HEK293 (cell line): ENCODE data around the gene TPST1.

ENCODE experiments used
- BCL11A ChIP-seq: fragments of 450-650 bp; formaldehyde crosslinking; IDR thresholded peaks from 2 replicates; pipeline ENCODE4 v1.5.1; 2016; ENCODE audit warnings: low read depth, missing biosample characterization, missing genetic modification characterization
- CTCF ChIP-seq: fragments of 450-650 bp; formaldehyde crosslinking; IDR thresholded peaks from 2 replicates; pipeline ENCODE4 v1.5.1; 2016; ENCODE audit warnings: missing biosample characterization, missing genetic modification characterization
- EGR2 ChIP-seq: fragments of 450-650 bp; formaldehyde crosslinking; IDR thresholded peaks from 2 replicates; pipeline ENCODE4 v1.5.1; 2016; ENCODE audit warnings: low read depth, missing biosample characterization, missing genetic modification characterization
- HIC1 ChIP-seq: fragments of 450-650 bp; formaldehyde crosslinking; IDR thresholded peaks from 2 replicates; pipeline ENCODE4 v1.5.1; 2016; ENCODE audit warnings: missing biosample characterization, missing genetic modification characterization
- HOXA7 ChIP-seq: sonication (generic); formaldehyde crosslinking; IDR thresholded peaks from 2 replicates; pipeline ENCODE4 v1.8.1; 2022; ENCODE audit warnings: missing genetic modification reagents, borderline replicate concordance
- KLF8 ChIP-seq: fragments of 450-650 bp; formaldehyde crosslinking; IDR thresholded peaks from 2 replicates; pipeline ENCODE4 v1.5.1; 2016; ENCODE audit warnings: missing biosample characterization, missing genetic modification characterization
- PBX3 ChIP-seq: sonication (generic); formaldehyde crosslinking; IDR thresholded peaks from 2 replicates; pipeline ENCODE4 v1.8.1; 2022; ENCODE audit warnings: mild to moderate bottlenecking, moderate library complexity, missing genetic modification reagents
- ZBTB21 ChIP-seq: fragments of 450-650 bp; formaldehyde crosslinking; IDR thresholded peaks from 2 replicates; pipeline ENCODE4 v1.5.1; 2017; ENCODE audit warnings: missing biosample characterization, missing genetic modification characterization
- ZNF121 ChIP-seq: fragments of 450-650 bp; formaldehyde crosslinking; IDR thresholded peaks from 2 replicates; pipeline ENCODE4 v1.5.1; 2016; ENCODE audit warnings: missing biosample characterization, missing genetic modification characterization
- ZNF2 ChIP-seq: fragments of 450-650 bp; formaldehyde crosslinking; IDR thresholded peaks from 2 replicates; pipeline ENCODE4 v1.5.1; 2016; ENCODE audit warnings: missing biosample characterization, missing genetic modification characterization
- ZNF239 ChIP-seq: fragments of 450-650 bp; formaldehyde crosslinking; IDR thresholded peaks from 2 replicates; pipeline ENCODE4 v1.5.1; 2016; ENCODE audit warnings: missing biosample characterization, missing genetic modification characterization
- ZNF324 ChIP-seq: fragments of 450-650 bp; formaldehyde crosslinking; IDR thresholded peaks from 2 replicates; pipeline ENCODE4 v1.5.1; 2016; ENCODE audit warnings: missing biosample characterization, missing genetic modification characterization
- ZNF501 ChIP-seq: fragments of 450-650 bp; formaldehyde crosslinking; IDR thresholded peaks from 2 replicates; pipeline ENCODE4 v1.5.1; 2016; ENCODE audit warnings: missing biosample characterization, missing genetic modification characterization
- ZNF768 ChIP-seq: fragments of 450-650 bp; formaldehyde crosslinking; IDR thresholded peaks from 2 replicates; pipeline ENCODE4 v1.5.1; 2018; ENCODE audit warnings: missing biosample characterization, mild to moderate bottlenecking, missing genetic modification characterization

- TF ChIP-seq CTCF (no peak), ZBTB21 (tag by site-specific recombination) (no peak), KLF8 (no peak), ZNF324 (tag by site-specific recombination) (no peak), ZNF239 (tag by site-specific recombination) (no peak), PBX3 (CRISPR knock-in tag) (no peak), ZNF2 (tag by site-specific recombination) (no peak), BCL11A (no peak), HIC1 (tag by site-specific recombination) (no peak), EGR2 (tag by site-specific recombination) (no peak), ZNF768 (no peak), HOXA7 (CRISPR knock-in tag) (no peak), ZNF501 (no peak), ZNF121 (tag by site-specific recombination) (no peak)
Observed at GRCh38 chr7:66190504-66190857, 14.7 kb upstream of the TPST1 start.
